ENCODE measurements around the gene CDC25A.
"Not testable (repeated sequence)": the region's sequence is repeated elsewhere in the genome, so short reads cannot be mapped to it uniquely, and the experiment has no call there.

CDC25A gene

GRCh38 chr3:48188266-48189201 lies at the start of gene CDC25A:
Gene CDC25A (minus strand): TSS chr3:48188417. CDS start chr3:48187947, 470 bp downstream.
- peak; percentile 97 for DNase-seq

GRCh38 chr3:48236531-48236930 lies 48.3 kb upstream of the CDC25A start:
- DNase-seq: no peak

- no peak for DNase-seq
These were observed 45.3 kb upstream of the CDC25A start for GRCh38 chr3:48233542-48233941.

DNA sequence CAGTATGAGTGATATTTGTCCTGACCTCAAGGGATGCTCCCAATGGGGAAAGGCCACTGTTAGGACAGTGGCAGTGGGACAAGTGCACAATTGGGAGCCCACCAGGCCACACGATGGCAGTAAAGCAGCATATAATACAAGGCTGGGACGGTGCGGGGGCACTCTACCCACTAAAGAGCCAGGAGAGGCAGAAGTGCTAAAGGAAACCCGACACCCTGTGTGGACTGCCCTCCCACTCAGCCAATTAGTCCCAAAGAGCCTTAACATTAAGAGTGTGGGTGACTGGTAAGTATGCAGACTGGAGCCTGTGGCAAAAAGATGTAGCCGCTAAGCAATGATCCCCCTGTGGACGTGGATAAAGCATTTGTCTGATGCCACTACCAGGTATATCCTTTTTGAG lies 44.5 kb upstream of the CDC25A start:
- peak; percentile 70 for DNase-seq

GRCh38 chr3:48232232-48232631 lies 44.0 kb upstream of the CDC25A start:
- DNase-seq: no peak

DNA sequence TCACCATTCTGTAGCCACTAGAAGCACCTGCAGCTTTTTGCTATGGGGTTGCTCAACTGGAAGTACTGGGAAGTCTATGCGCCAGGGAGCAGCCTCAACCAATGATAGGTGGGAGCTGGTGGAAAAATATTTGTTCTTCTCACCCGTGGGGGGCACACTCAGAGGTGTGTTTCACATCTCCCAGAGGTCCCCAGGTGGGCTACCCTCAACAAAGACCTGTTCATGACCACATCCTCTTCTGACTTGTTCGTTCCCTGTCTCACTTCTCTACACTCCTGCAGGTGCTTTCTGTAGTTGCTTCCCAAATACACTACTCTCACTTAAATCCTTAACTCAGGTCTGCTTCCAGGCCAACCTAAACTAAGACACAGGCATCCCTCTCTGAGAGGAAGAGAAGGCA lies 38.7 kb upstream of the CDC25A start:
- DNase-seq: no peak

DNA sequence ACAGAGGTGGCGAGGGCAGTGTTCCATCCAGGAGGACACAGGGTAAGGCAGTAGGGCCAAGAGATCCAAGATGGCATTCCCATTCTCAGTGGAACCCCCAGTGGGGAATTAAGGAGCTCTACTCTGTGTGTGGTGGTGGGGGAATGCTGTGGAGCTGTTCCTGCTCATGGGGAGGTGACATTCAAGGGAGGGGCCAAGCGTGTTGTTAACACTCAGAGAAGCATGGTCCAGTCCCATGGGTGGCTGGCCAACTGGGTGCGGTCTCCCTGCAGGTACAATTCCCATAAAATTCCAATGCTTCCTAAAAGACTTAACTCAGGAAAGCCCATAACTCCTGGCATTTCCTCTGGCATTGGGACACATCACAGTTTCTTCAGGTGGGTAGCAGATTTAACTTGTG lies 37.4 kb upstream of the CDC25A start:
- no peak for DNase-seq

DNA sequence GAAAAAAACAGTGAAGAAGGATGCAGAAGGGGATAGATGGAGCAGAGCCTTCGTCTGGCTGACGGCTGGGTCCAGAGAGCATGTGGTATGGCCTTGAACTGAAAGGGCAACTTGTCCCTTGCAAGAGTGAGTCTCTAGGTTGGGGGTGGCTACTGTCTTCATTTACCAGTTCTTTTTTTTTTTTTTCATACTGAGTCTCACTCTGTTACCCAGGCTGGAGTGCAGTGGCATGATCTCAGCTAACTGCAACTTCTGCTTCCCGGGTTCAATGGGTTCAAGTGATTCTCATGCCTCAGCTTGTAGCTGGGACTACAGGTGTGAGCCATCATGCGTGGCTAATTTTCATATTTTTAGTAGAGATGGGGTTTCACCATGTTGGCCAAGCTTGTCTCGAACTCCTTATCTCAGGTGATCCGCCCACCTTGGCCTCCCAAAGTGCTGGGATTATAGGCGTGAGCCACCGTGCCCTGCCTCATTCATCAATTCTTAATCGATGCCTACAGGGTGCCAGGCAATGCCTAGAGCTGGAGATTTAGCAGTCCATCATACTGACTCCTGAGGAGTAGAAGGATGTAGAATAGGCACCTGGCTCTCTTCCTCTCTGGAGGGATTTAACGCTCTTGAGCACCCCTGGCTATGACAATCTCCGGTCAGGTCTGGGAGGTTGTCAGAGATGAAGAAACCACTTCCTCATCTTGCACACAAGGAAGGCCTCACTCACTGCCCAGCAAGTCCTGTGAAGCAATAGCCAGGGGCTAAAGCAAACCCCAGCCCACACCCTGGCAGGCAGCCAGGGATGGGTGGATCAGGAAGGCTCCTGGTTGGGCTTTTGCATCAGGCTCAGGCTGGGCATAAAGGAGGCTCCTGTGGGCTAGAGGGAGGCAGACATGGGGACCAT lies 34.6 kb upstream of the CDC25A start, which contains the start of gene CAMP:
Gene CAMP, plus strand, starts transcription at position 880 of the 898 bp plus-strand sequence. Its CDS starts 17 bp downstream, at position 897.
- no peak for DNase-seq

GRCh38 chr3:48220746-48221145 lies 32.5 kb upstream of the CDC25A start:
- DNase-seq: no peak

- no peak for DNase-seq
These were observed 31.3 kb upstream of the CDC25A start for GRCh38 chr3:48219543-48219942.

GRCh38 chr3:48218537-48218936 lies 30.3 kb upstream of the CDC25A start:
- no peak for DNase-seq

DNA sequence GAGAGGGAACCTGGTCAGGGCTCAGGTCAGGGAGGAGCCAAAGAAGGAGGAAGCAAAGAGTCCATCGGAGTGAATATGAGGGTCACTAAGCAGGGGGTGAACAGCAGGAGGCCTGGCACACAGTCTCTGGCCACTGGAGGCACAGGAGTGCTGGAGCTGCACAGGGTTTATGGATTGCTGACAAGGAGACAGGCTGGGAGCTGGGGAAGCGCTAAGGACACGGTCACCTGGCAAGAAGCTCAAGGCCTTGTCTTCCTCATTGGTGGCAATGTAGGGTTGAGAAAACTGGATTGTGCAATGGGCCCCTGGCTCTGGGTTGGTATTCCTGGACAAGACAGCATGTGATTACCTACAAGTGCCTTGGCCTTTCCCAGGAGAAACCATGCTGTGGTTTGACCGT lies 29.2 kb upstream of the CDC25A start:
- no peak for DNase-seq

GRCh38 chr3:48215876-48216275 lies 27.7 kb upstream of the CDC25A start:
- peak; percentile 67 for DNase-seq

DNA sequence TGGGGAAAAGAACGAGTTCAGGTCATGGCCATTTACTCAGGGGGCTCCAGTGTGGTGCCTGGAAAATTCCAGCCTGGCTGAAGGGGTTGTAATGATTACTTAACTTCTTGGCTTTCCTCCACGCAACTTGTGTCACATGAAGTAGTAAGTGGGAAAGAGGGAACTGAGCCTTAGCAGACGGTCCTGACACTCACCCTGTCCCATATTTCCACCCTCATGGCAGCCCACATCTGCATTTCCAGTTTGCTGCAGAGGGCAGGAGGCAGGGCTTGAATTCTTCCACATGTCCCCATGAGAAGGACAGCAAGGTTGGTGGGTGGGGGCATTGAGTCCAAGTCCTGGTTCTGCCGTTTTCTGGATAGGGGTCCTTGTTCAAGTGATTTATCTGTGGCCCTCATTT lies 27.2 kb upstream of the CDC25A start:
- peak; percentile 53 for DNase-seq

DNA sequence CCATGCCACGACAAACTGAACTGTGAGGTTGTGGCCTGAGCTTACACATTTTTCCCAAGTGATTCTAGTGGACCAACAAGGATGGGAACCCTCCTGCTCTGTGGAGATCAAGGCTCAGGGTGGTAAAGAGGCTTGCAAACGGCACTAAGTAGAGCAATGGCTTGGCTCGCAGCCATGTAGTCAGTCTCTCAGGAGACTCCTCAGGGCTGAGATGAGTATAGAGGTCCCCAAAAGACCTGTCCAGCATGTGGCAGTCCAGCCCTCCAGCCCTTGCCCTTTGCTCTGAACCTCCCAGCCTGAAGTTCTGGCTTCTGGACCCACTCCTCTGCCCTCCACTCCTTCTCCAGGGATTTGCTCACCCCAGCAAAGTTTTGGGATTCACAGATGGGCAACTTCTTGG lies 26.8 kb upstream of the CDC25A start:
- no peak for DNase-seq

DNA sequence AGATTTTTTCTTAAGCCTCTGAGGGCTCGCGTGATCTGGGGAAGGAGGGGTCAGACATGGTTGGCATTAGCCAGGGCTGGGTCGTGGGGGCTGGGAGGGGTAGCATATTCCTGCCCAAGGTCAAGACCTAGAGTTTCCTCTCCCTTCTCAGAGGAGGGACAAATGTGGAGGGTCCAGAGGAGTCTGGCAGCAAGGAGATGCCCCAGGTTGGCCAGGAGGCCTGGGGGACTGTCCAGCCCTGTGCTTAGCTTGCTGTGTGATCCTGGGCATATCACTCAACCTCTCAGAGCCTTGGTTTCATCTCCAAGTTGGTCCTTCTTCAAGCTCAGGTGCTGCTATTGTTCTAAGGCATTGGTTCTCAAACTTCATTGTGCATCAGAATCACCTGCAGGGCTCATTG lies 26.0 kb upstream of the CDC25A start:
- DNase-seq: no peak

DNA sequence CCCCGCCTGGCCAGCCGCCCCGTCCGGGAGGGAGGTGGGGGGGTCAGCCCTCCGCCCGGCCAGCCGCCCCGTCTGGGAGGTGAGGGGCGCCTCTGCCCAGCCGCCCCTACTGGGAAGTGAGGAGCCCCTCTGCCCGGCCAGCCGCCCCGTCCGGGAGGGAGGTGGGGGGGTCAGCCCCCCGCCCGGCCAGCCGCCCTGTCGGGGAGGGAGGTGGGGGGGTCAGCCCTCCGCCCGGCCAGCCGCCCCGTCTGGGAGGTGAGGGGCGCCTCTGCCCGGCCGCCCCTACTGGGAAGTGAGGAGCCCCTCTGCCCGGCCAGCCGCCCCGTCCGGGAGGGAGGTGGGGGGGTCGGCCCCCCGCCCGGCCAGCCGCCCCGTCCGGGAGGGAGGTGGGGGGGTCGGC lies 23.6 kb upstream of the CDC25A start:
- not testable (repeated sequence) for DNase-seq

GRCh38 chr3:48210534-48210933 lies 22.3 kb upstream of the CDC25A start:
- not testable (repeated sequence) for DNase-seq

DNA sequence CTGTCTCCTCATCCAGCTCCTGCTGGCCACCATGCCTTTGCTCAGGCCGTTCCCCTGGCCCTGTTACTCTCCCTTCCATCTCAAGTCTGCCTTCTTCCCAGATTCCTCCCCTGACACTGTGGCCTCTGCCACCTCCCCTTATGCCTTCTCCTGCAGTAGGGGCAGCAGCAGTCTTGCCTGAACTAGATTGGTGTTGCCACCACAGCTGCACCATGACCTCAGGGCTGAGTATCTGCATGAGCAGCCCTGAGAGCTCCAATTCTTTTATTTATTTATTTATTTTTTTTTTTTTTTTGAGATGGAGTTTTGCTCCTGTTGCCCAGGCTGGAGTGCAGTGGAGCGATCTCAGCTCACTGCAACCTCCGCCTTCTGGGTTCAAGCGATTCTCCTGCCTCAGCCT lies 21.2 kb upstream of the CDC25A start:
- DNase-seq: no peak

GRCh38 chr3:48208076-48208475 lies 19.9 kb upstream of the CDC25A start:
- DNase-seq: no peak

DNA sequence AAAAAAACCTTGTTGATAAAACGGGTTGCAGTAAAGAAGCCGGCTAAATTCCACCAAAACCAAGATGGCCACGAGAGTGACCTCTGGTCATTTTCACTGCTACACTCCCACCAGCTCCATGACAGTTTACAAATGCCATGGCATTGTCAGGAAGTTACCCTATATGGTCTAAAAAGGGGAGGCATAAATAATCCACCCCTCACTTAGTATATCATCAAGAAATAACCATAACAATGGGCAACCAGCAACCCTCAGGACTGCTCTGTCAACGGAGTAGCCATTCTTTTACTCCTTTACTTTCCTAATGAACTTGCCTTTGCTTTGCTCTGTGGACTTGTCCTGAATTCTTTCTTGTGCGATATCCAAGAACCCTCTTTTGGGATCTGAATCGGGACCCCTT lies 14.4 kb upstream of the CDC25A start:
- no peak for DNase-seq

- no peak for DNase-seq
These were observed 10.9 kb upstream of the CDC25A start for GRCh38 chr3:48199117-48199516.

DNA sequence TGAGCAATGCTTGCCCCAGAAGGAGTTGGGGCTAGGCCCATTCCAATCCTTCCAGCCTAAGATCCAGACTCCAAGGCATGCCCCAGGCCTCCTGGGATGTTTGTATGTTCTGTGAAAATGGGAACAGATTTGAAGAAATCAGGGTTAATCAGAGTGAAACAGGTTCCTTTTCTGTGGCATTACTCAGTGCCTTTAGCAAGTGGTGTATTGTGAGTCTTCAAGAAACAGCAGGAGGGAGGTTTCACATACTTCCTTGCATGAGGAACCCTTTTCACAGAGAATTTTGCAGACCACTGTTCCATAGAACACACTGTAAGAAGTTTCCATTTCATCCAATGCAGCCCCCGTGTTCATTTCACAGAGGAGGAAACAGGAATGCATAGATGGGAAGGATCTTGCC lies 8.4 kb upstream of the CDC25A start:
- DNase-seq: no peak
